Endothelial cell of umbilical vein (primary cell): ENCODE results near the gene C1R. TPM values are rescaled to one million over a fixed set of nuclear protein-coding genes. Genes with fewer than 3 reads are reported as not detected.

Experiments used
- BruUV-seq: library from RNA; stranded (reverse); fragments of 400-500 nt; replicated peaks from 2 replicates; lab custom pipeline; 2021; lab: Mats Ljungman, UMichigan
- CTCF ChIA-PET: fragments of 300-600, 350-600 bp; sonication (Branson Sonifier 250); formaldehyde crosslinking; loops from one replicate; lab custom pipeline; 2021; ENCODE audit warnings: antibody characterized with exemption, inconsistent platforms; lab: Charles Lee
- POLR2A ChIA-PET: fragments of 300-600, 350-600 bp; sonication (Branson Sonifier 250); formaldehyde crosslinking; loops from one replicate; lab custom pipeline; 2021; ENCODE audit warnings: antibody characterized with exemption, inconsistent platforms; lab: Charles Lee
- DNase-seq: peaks from one replicate; pipeline ENCODE4 v3.0.0-alpha.2; 2011; ENCODE audit warnings: low read depth, low spot score
- FAIRE-seq: peaks from 2 replicates; lab custom pipeline; 2011; peaks lifted over from hg19 to GRCh38; lab: Jason Lieb, UNC
- H2AFZ ChIP-seq: 2 replicates; pipeline ENCODE4 v1.6.0; 2012; ENCODE audit warnings: low read depth, low read length, control low read depth, inconsistent platforms
- H3K27ac ChIP-seq: 2 replicates; pipeline ENCODE4 v1.5.1; 2011; ENCODE audit warnings: low read depth, mild to moderate bottlenecking, control low read depth, low read length, moderate library complexity; ENCODE audit not compliant: insufficient read depth
- H3K27me3 ChIP-seq, 2 experiments: 2 replicates each; pipeline versions ENCODE4 v1.6.0 to v1.6.1; 2011; ENCODE audit warnings: low read length in 2 of 2, mixed read lengths in 1 of 2; ENCODE audit not compliant: control insufficient read depth in 2 of 2, insufficient read depth in 2 of 2
- H3K36me3 ChIP-seq, 2 experiments: 2 replicates in 1 of 2; 3 replicates in 1 of 2; pipeline ENCODE4 v1.5.1; 2011; ENCODE audit warnings: low read length in 2 of 2, mild to moderate bottlenecking in 1 of 2, moderate library complexity in 1 of 2; ENCODE audit not compliant: control insufficient read depth in 2 of 2, insufficient read depth in 2 of 2; ENCODE audit errors: extremely low read depth in 1 of 2
- H3K4me1 ChIP-seq: 3 replicates; pipeline ENCODE4 v1.5.1; 2011; ENCODE audit warnings: mild to moderate bottlenecking, low read length; ENCODE audit not compliant: control insufficient read depth, insufficient read depth; ENCODE audit errors: extremely low read depth
- H3K4me2 ChIP-seq: 2 replicates; pipeline ENCODE4 v1.6.1; 2011; ENCODE audit warnings: low read length, control low read depth, mixed read lengths; ENCODE audit not compliant: insufficient read depth
- H3K4me3 ChIP-seq, 3 experiments: fragments of 200-600 bp in 1 of 3; sonication (generic), shearing (Covaris generic) in 1 of 3; replicated peaks in 1 of 3; 2 replicates each; pipeline ENCODE4 v1.5.1; 2011 to 2016; ENCODE audit warnings: control low read depth in 3 of 3, low read length in 3 of 3, mild to moderate bottlenecking in 2 of 3, inconsistent platforms in 1 of 3, low read depth in 1 of 3, moderate library complexity in 1 of 3; ENCODE audit not compliant: insufficient read depth in 1 of 3
- H3K79me2 ChIP-seq: 2 replicates; pipeline ENCODE4 v1.6.0; 2012; ENCODE audit warnings: low read length, inconsistent platforms; ENCODE audit not compliant: control insufficient read depth, insufficient read depth
- H3K9ac ChIP-seq: replicated peaks from 2 replicates; pipeline ENCODE3; 2011; ENCODE audit warnings: low read length, control low read depth; ENCODE audit not compliant: insufficient read depth; ENCODE audit errors: extremely low read depth
- H3K9me1 ChIP-seq: replicated peaks from 3 replicates; pipeline ENCODE4 v1.6.0; 2011; ENCODE audit warnings: mild to moderate bottlenecking, low read length; ENCODE audit not compliant: control insufficient read depth, insufficient read depth; ENCODE audit errors: extremely low read depth
- H3K9me3 ChIP-seq: replicated peaks from 2 replicates; pipeline ENCODE4 v1.5.1; 2012; ENCODE audit warnings: low read length, inconsistent platforms; ENCODE audit not compliant: control insufficient read depth, insufficient read depth
- H4K20me1 ChIP-seq: replicated peaks from 2 replicates; pipeline ENCODE3; 2011; ENCODE audit warnings: mild to moderate bottlenecking, low read length; ENCODE audit not compliant: control insufficient read depth, insufficient read depth; ENCODE audit errors: extremely low read depth
- CTCF ChIP-seq, 2 donors: IDR thresholded peaks; 1 replicate in 1 of 2; 2 replicates in 1 of 2; pipeline ENCODE4 v1.5.1; 2011; ENCODE audit warnings: low read length in 2 of 2, mild to moderate bottlenecking in 2 of 2, moderate library complexity in 2 of 2, control low read depth in 1 of 2, inconsistent platforms in 1 of 2, low read depth in 1 of 2; ENCODE audit not compliant: insufficient read depth in 1 of 2; ENCODE audit errors: extremely low read depth in 1 of 2
- EZH2 ChIP-seq: IDR thresholded peaks from 2 replicates; pipeline ENCODE4 v1.6.1; 2012; ENCODE audit warnings: borderline replicate concordance, low read depth, mild to moderate bottlenecking, moderate library complexity, low read length, inconsistent platforms; ENCODE audit not compliant: severe bottlenecking
- FOS ChIP-seq: IDR thresholded peaks from 2 replicates; pipeline ENCODE4 v1.6.1; 2011; ENCODE audit warnings: mild to moderate bottlenecking, low read length, moderate library complexity, borderline replicate concordance; ENCODE audit not compliant: insufficient read depth
- GATA2 ChIP-seq: IDR thresholded peaks from 2 replicates; pipeline ENCODE4 v1.7.0; 2011; ENCODE audit warnings: low read depth, mild to moderate bottlenecking, moderate library complexity, mixed read lengths, low read length; ENCODE audit not compliant: insufficient read length, insufficient read depth
- JUN ChIP-seq: IDR thresholded peaks from 2 replicates; pipeline ENCODE4 v1.6.1; 2011; ENCODE audit warnings: borderline replicate concordance, low read depth; ENCODE audit not compliant: insufficient read length, insufficient read depth
- MAX ChIP-seq: IDR thresholded peaks from 2 replicates; pipeline ENCODE4 v1.6.1; 2011; ENCODE audit not compliant: insufficient read depth, insufficient read length
- MYC ChIP-seq: IDR thresholded peaks from one replicate; pipeline ENCODE4 v1.6.1; 2011; ENCODE audit warnings: mild to moderate bottlenecking, low read depth, low read length
- POLR2A ChIP-seq: IDR thresholded peaks from 2 replicates; pipeline ENCODE4 v1.6.1; 2012; ENCODE audit warnings: low read depth, mild to moderate bottlenecking, control low read depth, low read length
- POLR2AphosphoS5 ChIP-seq: IDR thresholded peaks from 2 replicates; pipeline ENCODE4 v1.6.1; 2012; ENCODE audit warnings: low read depth, mild to moderate bottlenecking, control low read depth, low read length, moderate library complexity; ENCODE audit not compliant: insufficient read depth
- dilution Hi-C: fragments of 300-500 bp; cut with MboI; formaldehyde crosslinking; loops from one replicate; pipeline ENCODE4 v1.15.0; 2019; ENCODE audit warnings: low sequenced_read_pairs; ENCODE audit not compliant: extremely low pct_ligation_motif_present
- intact Hi-C: fragments of 100-400 bp; cut with micrococcal nuclease; formaldehyde crosslinking; loops from one replicate; pipeline ENCODE4 v1.10.0; 2022
- polyA plus RNA-seq, 4 experiments: library from polyadenylated mRNA; depleted of rRNA in 3 of 4; stranded (reverse) in 3 of 4; unstranded in 1 of 4; fragments of >200 nt; gene quantifications; 2 replicates each; pipeline versions ENCODE4 v1.2.1 to v1.2.3, GENCODE V29; 2011 to 2012; ENCODE audit warnings: missing spikeins in 1 of 4
- total RNA-seq: library from RNA; stranded (reverse); gene quantifications from 2 replicates; pipeline ENCODE4 v1.2.3, GENCODE V29; 2021

C1R gene
- total and polyA plus RNA-seq, 2 donors (not counting 3 experiments of a cell fraction or from before 2014, with no cell fraction given), result 3.6 to 5.8 TPM

GRCh38 chr12:7065073-7065623 lies 27.1 kb downstream of the C1R start:
- Histone ChIP-seq H3K4me2 (no peak overlapping the region), H3K4me3 (no peak overlapping the region), H3K4me1 (no peaks in the 10 kb centered on the region), H3K36me3 (no peaks in the 10 kb centered on the region), H3K9ac (no peak overlapping the region), H3K9me1 (no peaks in the 10 kb centered on the region), H3K27me3 (peaks cover 17 to 39% of the 10 kb centered on the region in 2 experiments), H3K79me2 (no peaks in the 10 kb centered on the region), H2AFZ (no peak overlapping the region), H4K20me1 (no peaks in the 10 kb centered on the region), H3K27ac (no peak overlapping the region), H3K9me3 (no peaks in the 10 kb centered on the region)
- ChIA-PET CTCF (interaction anchor here (1.1 kb wide), 1 partner anchor 8 kb away, joined by 4 read pairs; no protein-coding TSS in a partner anchor), POLR2A (no interaction called here)
- FAIRE-seq (no peak), DNase-seq (no peak)
- no TSS peak for BruUV-seq
- intact Hi-C loops (no loop called here), dilution Hi-C loops (no loop called here)
- TF ChIP-seq GATA2, result no peak
- TF ChIP-seq MYC, result no peak
- TF ChIP-seq POLR2A, result no peak
- no peak for TF ChIP-seq FOS
- no peak for TF ChIP-seq CTCF (IDR thresholded peaks at IDR 0.05; ENCODE audit: extremely low read depth in 1 of 2, insufficient read depth in 1 of 2, low read depth in 1 of 2, low read length in 2 of 2)
- TF ChIP-seq JUN, result no peak
- no peak for TF ChIP-seq MAX
- TF ChIP-seq POLR2AphosphoS5, result no peak
- TF ChIP-seq EZH2, result no peak
